AG09309 (cell line): Measurements from ENCODE around the gene PTGS1.

Experiments used
- DNase-seq: peaks from one replicate; pipeline ENCODE4 v3.0.0-alpha.2; 2010; ENCODE audit warnings: low read depth
- H3K4me3 ChIP-seq: 2 replicates; pipeline ENCODE4 v1.5.1; 2011; ENCODE audit warnings: mild to moderate bottlenecking, low read depth, low read length, moderate library complexity; ENCODE audit not compliant: control insufficient read depth
- CTCF ChIP-seq: IDR thresholded peaks from 2 replicates; pipeline ENCODE4 v1.5.1; 2011; ENCODE audit warnings: mild to moderate bottlenecking, low read depth, low read length, inconsistent platforms; ENCODE audit not compliant: insufficient read depth, control insufficient read depth; ENCODE audit errors: missing control alignments

Gene PTGS1

GRCh38 chr9:122396614-122397148 lies 25.9 kb downstream of the PTGS1 start:
- TF ChIP-seq CTCF, result no peak
- H3K4me3 ChIP-seq, result no peak overlapping the region
- no peak for DNase-seq

- H3K4me3 ChIP-seq, result no peak overlapping the region
- TF ChIP-seq CTCF, result no peak
- DNase-seq, result no peak
Observed at GRCh38 chr9:122397749-122398148, 26.9 kb downstream of the PTGS1 start.

GRCh38 chr9:122398371-122398924 lies 27.6 kb downstream of the PTGS1 start:
- DNase-seq, result no peak
- no peak for TF ChIP-seq CTCF
- no peak overlapping the region for H3K4me3 ChIP-seq

GRCh38 chr9:122401896-122402295 lies 31.1 kb downstream of the PTGS1 start:
- TF ChIP-seq CTCF, result no peak
- no peak overlapping the region for H3K4me3 ChIP-seq
- DNase-seq, result no peak

GRCh38 chr9:122402403-122402871 lies 31.6 kb downstream of the PTGS1 start:
- peak; percentile 96 for DNase-seq

GRCh38 chr9:122402874-122403273 lies 32.0 kb downstream of the PTGS1 start:
- H3K4me3 ChIP-seq, result no peak overlapping the region
- TF ChIP-seq CTCF, result no peak
- DNase-seq, result no peak

More at GRCh38 chr9:122402403-122402871, 31.6 kb downstream of the PTGS1 start:
- H3K4me3 ChIP-seq, result no peak overlapping the region
- no peak for TF ChIP-seq CTCF
